Panc1 (cell line): Measurements from ENCODE around the gene MLYCD.

Experiments used
- POLR2AphosphoS5 ChIP-seq: IDR thresholded peaks from 2 replicates; pipeline ENCODE4 v1.6.1; 2012; ENCODE audit warnings: mild to moderate bottlenecking, low read depth, low read length, moderate library complexity
- SIN3A ChIP-seq: IDR thresholded peaks from 2 replicates; pipeline ENCODE4 v1.6.1; 2012; ENCODE audit warnings: low read depth, mild to moderate bottlenecking, low read length, moderate library complexity, borderline replicate concordance; ENCODE audit not compliant: insufficient read depth
- TCF7L2 ChIP-seq: IDR thresholded peaks from 2 replicates; pipeline ENCODE4 v1.6.1; 2011; ENCODE audit warnings: mild to moderate bottlenecking, low read depth, low read length, inconsistent platforms
- TF ChIP-seq, protein P1 (sequence below): fragments of 450-650 bp; IDR thresholded peaks from 2 replicates; pipeline ENCODE4 v1.5.1; 2017; ENCODE audit warnings: mild to moderate bottlenecking

GRCh38 chr16:83925095-83925905 is 26.4 kb downstream of the MLYCD start:
- TF ChIP-seq, protein P1, sequence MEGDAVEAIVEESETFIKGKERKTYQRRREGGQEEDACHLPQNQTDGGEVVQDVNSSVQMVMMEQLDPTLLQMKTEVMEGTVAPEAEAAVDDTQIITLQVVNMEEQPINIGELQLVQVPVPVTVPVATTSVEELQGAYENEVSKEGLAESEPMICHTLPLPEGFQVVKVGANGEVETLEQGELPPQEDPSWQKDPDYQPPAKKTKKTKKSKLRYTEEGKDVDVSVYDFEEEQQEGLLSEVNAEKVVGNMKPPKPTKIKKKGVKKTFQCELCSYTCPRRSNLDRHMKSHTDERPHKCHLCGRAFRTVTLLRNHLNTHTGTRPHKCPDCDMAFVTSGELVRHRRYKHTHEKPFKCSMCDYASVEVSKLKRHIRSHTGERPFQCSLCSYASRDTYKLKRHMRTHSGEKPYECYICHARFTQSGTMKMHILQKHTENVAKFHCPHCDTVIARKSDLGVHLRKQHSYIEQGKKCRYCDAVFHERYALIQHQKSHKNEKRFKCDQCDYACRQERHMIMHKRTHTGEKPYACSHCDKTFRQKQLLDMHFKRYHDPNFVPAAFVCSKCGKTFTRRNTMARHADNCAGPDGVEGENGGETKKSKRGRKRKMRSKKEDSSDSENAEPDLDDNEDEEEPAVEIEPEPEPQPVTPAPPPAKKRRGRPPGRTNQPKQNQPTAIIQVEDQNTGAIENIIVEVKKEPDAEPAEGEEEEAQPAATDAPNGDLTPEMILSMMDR: no peak
- no peak for TF ChIP-seq SIN3A
- TF ChIP-seq POLR2AphosphoS5: no peak
- TF ChIP-seq TCF7L2: no peak
